ENCODE data around the gene AKR1E2.

AKR1E2 gene

GRCh38 chr10:4836416-4836969 lies 10.5 kb downstream of the AKR1E2 start:
- FAIRE-seq, result no peak
- DNase-seq (ENCODE audit: insufficient read length, low spot score), result no peak
- TF ChIP-seq POU2F2 (IDR thresholded peaks at IDR 0.05; ENCODE audit: low read depth, low read length) (no peak), POLR2A (IDR thresholded peaks at IDR 0.05; ENCODE audit: low read depth, low read length) (no peak), PAX5 (IDR thresholded peaks at IDR 0.05; ENCODE audit: insufficient read depth, low read length, severe bottlenecking) (no peak), POLR2AphosphoS5 (IDR thresholded peaks at IDR 0.05; ENCODE audit: low read depth, low read length) (no peak), TAF1 (IDR thresholded peaks at IDR 0.05; ENCODE audit: low read depth, low read length) (no peak), SPI1 (IDR thresholded peaks at IDR 0.05; ENCODE audit: low read depth, low read length) (no peak)

DNA sequence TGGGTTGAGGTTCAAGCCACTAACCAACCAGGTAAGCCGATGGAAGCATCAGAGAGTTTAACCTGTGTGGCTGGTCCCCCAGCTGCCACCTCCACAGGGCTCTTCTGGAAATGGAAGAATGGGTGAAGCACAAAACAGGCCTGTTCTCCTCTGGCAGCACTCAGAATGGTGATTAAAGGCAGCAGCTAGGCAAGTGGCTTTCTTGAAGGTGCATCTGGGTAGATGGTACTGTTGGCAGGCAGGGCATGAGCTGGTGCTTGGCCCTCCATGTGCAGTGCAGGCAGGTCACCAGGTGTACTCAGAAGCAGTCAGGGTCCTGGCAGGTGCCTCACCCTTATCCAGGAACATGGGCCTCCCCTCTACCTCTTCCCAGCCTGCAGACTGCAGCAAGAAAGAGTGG lies 11.5 kb downstream of the AKR1E2 start:
- no peak for DNase-seq (ENCODE audit: insufficient read length, low spot score)
- TF ChIP-seq TAF1 (IDR thresholded peaks at IDR 0.05; ENCODE audit: low read depth, low read length) (no peak), SPI1 (IDR thresholded peaks at IDR 0.05; ENCODE audit: low read depth, low read length) (no peak), POU2F2 (IDR thresholded peaks at IDR 0.05; ENCODE audit: low read depth, low read length) (no peak), PAX5 (IDR thresholded peaks at IDR 0.05; ENCODE audit: insufficient read depth, low read length, severe bottlenecking) (no peak), POLR2AphosphoS5 (IDR thresholded peaks at IDR 0.05; ENCODE audit: low read depth, low read length) (no peak), POLR2A (IDR thresholded peaks at IDR 0.05; ENCODE audit: low read depth, low read length) (no peak)
- FAIRE-seq, result no peak

- TF ChIP-seq SPI1 (IDR thresholded peaks at IDR 0.05; ENCODE audit: low read depth, low read length), result no peak
- TF ChIP-seq TAF1 (IDR thresholded peaks at IDR 0.05; ENCODE audit: low read depth, low read length), result no peak
- TF ChIP-seq PAX5 (IDR thresholded peaks at IDR 0.05; ENCODE audit: insufficient read depth, low read length, severe bottlenecking), result no peak
- DNase-seq (ENCODE audit: insufficient read length, low spot score) (no peak), FAIRE-seq (no peak)
Measured at GRCh38 chr10:4838743-4839142, 12.7 kb downstream of the AKR1E2 start.

GRCh38 chr10:4839353-4839752 lies 13.3 kb downstream of the AKR1E2 start:
- no peak for DNase-seq (ENCODE audit: insufficient read length, low spot score)
- FAIRE-seq, result no peak
- TF ChIP-seq POU2F2 (IDR thresholded peaks at IDR 0.05; ENCODE audit: low read depth, low read length), result no peak
- no peak for TF ChIP-seq PAX5 (IDR thresholded peaks at IDR 0.05; ENCODE audit: insufficient read depth, low read length, severe bottlenecking)
- TF ChIP-seq TAF1 (IDR thresholded peaks at IDR 0.05; ENCODE audit: low read depth, low read length), result no peak
- no peak for TF ChIP-seq POLR2AphosphoS5 (IDR thresholded peaks at IDR 0.05; ENCODE audit: low read depth, low read length)
- no peak for TF ChIP-seq SPI1 (IDR thresholded peaks at IDR 0.05; ENCODE audit: low read depth, low read length)
- no peak for TF ChIP-seq POLR2A (IDR thresholded peaks at IDR 0.05; ENCODE audit: low read depth, low read length)

GRCh38 chr10:4840151-4840550 lies 14.1 kb downstream of the AKR1E2 start:
- no peak for TF ChIP-seq POU2F2 (IDR thresholded peaks at IDR 0.05; ENCODE audit: low read depth, low read length)
- no peak for TF ChIP-seq POLR2AphosphoS5 (IDR thresholded peaks at IDR 0.05; ENCODE audit: low read depth, low read length)
- TF ChIP-seq PAX5 (IDR thresholded peaks at IDR 0.05; ENCODE audit: insufficient read depth, low read length, severe bottlenecking), result no peak
- TF ChIP-seq POLR2A (IDR thresholded peaks at IDR 0.05; ENCODE audit: low read depth, low read length), result no peak
- no peak for TF ChIP-seq SPI1 (IDR thresholded peaks at IDR 0.05; ENCODE audit: low read depth, low read length)
- FAIRE-seq (no peak), DNase-seq (ENCODE audit: insufficient read length, low spot score) (no peak)

GRCh38 chr10:4843525-4844180 lies 17.6 kb downstream of the AKR1E2 start:
- TF ChIP-seq PAX5 (IDR thresholded peaks at IDR 0.05; ENCODE audit: insufficient read depth, low read length, severe bottlenecking) (no peak), SPI1 (IDR thresholded peaks at IDR 0.05; ENCODE audit: low read depth, low read length) (no peak), POLR2AphosphoS5 (IDR thresholded peaks at IDR 0.05; ENCODE audit: low read depth, low read length) (no peak)
- FAIRE-seq (no peak), DNase-seq (ENCODE audit: insufficient read length, low spot score) (no peak)

DNA sequence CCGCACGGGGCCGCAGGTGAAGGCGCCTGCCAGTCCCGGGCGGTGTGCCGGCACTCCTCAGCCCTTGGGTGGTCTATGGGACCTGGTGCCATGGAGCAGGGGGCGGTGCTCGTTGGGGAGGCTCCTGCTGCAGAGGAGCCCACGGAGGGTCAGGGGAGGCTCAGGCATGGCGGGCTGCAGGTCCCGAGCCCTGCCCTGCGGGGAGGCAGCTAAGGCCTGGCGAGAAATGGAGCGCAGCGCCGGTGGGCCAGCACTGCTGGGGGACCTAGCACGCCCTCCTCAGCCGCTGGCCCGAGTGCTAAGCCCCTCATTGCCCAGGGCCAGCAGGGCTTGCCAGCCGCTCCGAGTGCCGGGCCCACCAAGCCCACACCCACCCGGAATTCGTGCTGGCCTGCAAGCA lies 18.9 kb downstream of the AKR1E2 start:
- no peak for DNase-seq (ENCODE audit: insufficient read length, low spot score)
- TF ChIP-seq PAX5 (IDR thresholded peaks at IDR 0.05; ENCODE audit: insufficient read depth, low read length, severe bottlenecking) (no peak), POLR2A (IDR thresholded peaks at IDR 0.05; ENCODE audit: low read depth, low read length) (no peak), SPI1 (IDR thresholded peaks at IDR 0.05; ENCODE audit: low read depth, low read length) (no peak), POLR2AphosphoS5 (IDR thresholded peaks at IDR 0.05; ENCODE audit: low read depth, low read length) (no peak), TAF1 (IDR thresholded peaks at IDR 0.05; ENCODE audit: low read depth, low read length) (no peak), POU2F2 (IDR thresholded peaks at IDR 0.05; ENCODE audit: low read depth, low read length) (no peak)
- FAIRE-seq, result no peak

DNA sequence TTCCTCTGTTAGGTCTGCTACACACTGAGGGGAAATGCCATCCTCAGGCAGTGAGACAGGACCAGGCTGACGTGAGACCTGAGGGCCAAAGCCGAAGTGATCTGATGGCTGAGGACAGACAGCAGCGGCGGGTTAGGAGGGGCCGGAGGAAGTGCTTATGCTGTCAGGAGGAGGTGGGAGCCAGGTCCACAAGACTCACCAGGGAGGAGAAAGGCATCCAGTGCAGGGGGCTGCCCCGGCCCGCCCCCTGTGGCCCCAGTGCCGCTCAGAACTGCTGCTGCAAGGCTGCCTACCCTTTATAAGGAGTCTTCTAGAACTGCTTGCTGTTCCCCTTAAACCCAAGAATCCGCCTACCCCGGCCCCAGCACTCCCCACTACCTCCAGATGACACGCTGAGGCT lies 19.8 kb downstream of the AKR1E2 start:
- FAIRE-seq (no peak), DNase-seq (ENCODE audit: insufficient read length, low spot score) (no peak)
- TF ChIP-seq PAX5 (IDR thresholded peaks at IDR 0.05; ENCODE audit: insufficient read depth, low read length, severe bottlenecking) (no peak), POLR2A (IDR thresholded peaks at IDR 0.05; ENCODE audit: low read depth, low read length) (no peak), TAF1 (IDR thresholded peaks at IDR 0.05; ENCODE audit: low read depth, low read length) (no peak), POU2F2 (IDR thresholded peaks at IDR 0.05; ENCODE audit: low read depth, low read length) (no peak), SPI1 (IDR thresholded peaks at IDR 0.05; ENCODE audit: low read depth, low read length) (no peak), POLR2AphosphoS5 (IDR thresholded peaks at IDR 0.05; ENCODE audit: low read depth, low read length) (no peak)

- TF ChIP-seq PAX5 (IDR thresholded peaks at IDR 0.05; ENCODE audit: insufficient read depth, low read length, severe bottlenecking), result no peak
- no peak for TF ChIP-seq TAF1 (IDR thresholded peaks at IDR 0.05; ENCODE audit: low read depth, low read length)
- TF ChIP-seq SPI1 (IDR thresholded peaks at IDR 0.05; ENCODE audit: low read depth, low read length), result no peak
- TF ChIP-seq POLR2AphosphoS5 (IDR thresholded peaks at IDR 0.05; ENCODE audit: low read depth, low read length), result no peak
- TF ChIP-seq POLR2A (IDR thresholded peaks at IDR 0.05; ENCODE audit: low read depth, low read length), result no peak
- TF ChIP-seq POU2F2 (IDR thresholded peaks at IDR 0.05; ENCODE audit: low read depth, low read length), result no peak
- FAIRE-seq, result no peak
- no peak for DNase-seq (ENCODE audit: insufficient read length, low spot score)
Measured at GRCh38 chr10:4846775-4847174, 20.8 kb downstream of the AKR1E2 start.

Data from GM12891 (cell line).